ENCODE data around the gene KPTN. TPM values are rescaled to one million over a fixed set of nuclear protein-coding genes. Genes with fewer than 3 reads are reported as not detected.

The KPTN gene
- total RNA-seq, 1 experiment from 2014 or later: 23.8 TPM

- Histone ChIP-seq H4K20me1 (ENCODE audit: insufficient read depth) (no peaks in the 10 kb centered on the region), H3K4me2 (ENCODE audit: low read length) (no peak overlapping the region), H3K9me2 (ENCODE audit: insufficient read depth) (no peaks in the 10 kb centered on the region), H3K9me3 (ENCODE audit: control insufficient read depth in 1 of 2, insufficient read depth in 1 of 2, low read depth in 1 of 2, low read length in 2 of 2) (no peaks in the 10 kb centered on the region), H3K27me3 (ENCODE audit: insufficient read depth, low read length) (no peaks in the 10 kb centered on the region), H3K36me3 (ENCODE audit: control insufficient read depth in 1 of 2, insufficient read depth in 2 of 2, low read length in 2 of 2) (no peaks in the 10 kb centered on the region), H3K9ac (ENCODE audit: low read length) (no peak overlapping the region), H3K27ac (ENCODE audit: low read depth, low read length) (no peak overlapping the region), H3K4me1 (ENCODE audit: control insufficient read depth in 1 of 2, insufficient read depth in 2 of 2, low read length in 2 of 2) (peaks cover 8 to 17% of the 10 kb centered on the region in 2 experiments; a peak in 3 of 4 replicates), H3K79me2 (ENCODE audit: insufficient read depth, low read length) (no peaks in the 10 kb centered on the region), H3K4me3 (replicated peaks in 1 of 2; ENCODE audit: low read depth in 1 of 2, low read length in 2 of 2) (no peak overlapping the region), H2AFZ (ENCODE audit: low read depth, low read length, poor library complexity, severe bottlenecking) (peak overlapping the region; percentile 54)
- CTCF ChIA-PET: interaction anchor here (1.3 to 2.0 kb wide), 3 partner anchors 265 to 275 kb away, joined by 4 to 8 read pairs (median 7); no protein-coding TSS in a partner anchor
- intact Hi-C loops (cut with micrococcal nuclease): loop anchor here (5.0 kb wide), 1 partner anchor 359 kb away; no protein-coding TSS in a partner anchor
- ATAC-seq (no peak), DNase-seq (ENCODE audit: low read depth, low spot score) (no peak)
- POLR2A ChIA-PET: no interaction called here
- no peak for TF ChIP-seq SP1 (IDR thresholded peaks at IDR 0.05; ENCODE audit: low read depth)
- TF ChIP-seq RAD21 (IDR thresholded peaks at IDR 0.05; ENCODE audit: low read depth): no peak
- no peak for TF ChIP-seq ELF1 (IDR thresholded peaks at IDR 0.05; ENCODE audit: borderline replicate concordance, low read depth)
- no peak for TF ChIP-seq JUND (IDR thresholded peaks at IDR 0.05)
- no peak for TF ChIP-seq SRF (IDR thresholded peaks at IDR 0.05; ENCODE audit: low read depth)
- TF ChIP-seq REST (IDR thresholded peaks at IDR 0.05; ENCODE audit: low read depth): no peak
- TF ChIP-seq EZH2phosphoT487 (IDR thresholded peaks at IDR 0.05; ENCODE audit: borderline replicate concordance): no peak
- TF ChIP-seq POLR2A (IDR thresholded peaks at IDR 0.05; ENCODE audit: borderline replicate concordance, extremely low read depth, insufficient read depth, insufficient read length): no peak
- no peak for TF ChIP-seq ZNF274 (IDR thresholded peaks at IDR 0.05; ENCODE audit: low read depth, low read length)
- RAD21 ChIA-PET (ENCODE audit: low non-redundant PET in 1 of 2, low total read pairs in 2 of 2, uncharacterized antibody in 2 of 2, unreplicated experiment in 2 of 2): no interaction called here
- BruUV-seq (replicated peaks): no TSS peak
Observed at GRCh38 chr19:47433121-47433520, 50.9 kb downstream of the KPTN start.

Measured in HCT116 (cell line).